ENCODE data around the gene MED22. TPM values are rescaled to one million over a fixed set of nuclear protein-coding genes. Genes with fewer than 3 reads are reported as not detected.

Gene MED22
- total RNA-seq, 1 experiment from 2014 or later, result 26.2 TPM

DNA sequence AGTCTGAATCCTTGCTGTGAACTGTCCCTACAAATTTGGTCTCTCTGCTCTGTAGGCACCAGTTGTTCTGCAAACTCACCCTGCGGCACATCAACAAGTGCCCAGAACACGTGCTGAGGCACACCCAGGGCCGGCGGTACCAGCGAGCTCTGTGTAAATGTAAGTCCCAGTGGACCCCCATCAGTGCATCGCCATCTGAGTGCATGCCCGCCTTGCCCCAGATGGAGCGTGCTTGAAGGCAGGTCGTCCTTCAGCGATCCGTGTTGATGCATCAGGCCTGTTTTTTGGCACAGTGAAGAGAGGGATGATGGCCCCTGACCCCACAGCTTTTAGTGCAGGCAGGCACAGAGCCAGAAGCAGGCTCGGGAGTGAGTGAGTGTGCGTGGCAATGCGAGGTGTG is 9.7 kb upstream of the MED22 start:
- Histone ChIP-seq H3K9me3 (ENCODE audit: control insufficient read depth, insufficient read depth, low read depth, low read length) (no peaks in the 10 kb centered on the region), H3K4me1 (ENCODE audit: control insufficient read depth, insufficient read depth, low read length) (peaks cover 8% of the 10 kb centered on the region; the same call in 1 of the 2 replicates), H3K36me3 (ENCODE audit: control insufficient read depth, insufficient read depth, low read length) (peaks cover 4% of the 10 kb centered on the region; the same call in 1 of the 2 replicates), H3K4me3 (ENCODE audit: low read depth in 2 of 2, low read length in 2 of 2) (peak overlapping the region in 1 of 2 experiments; percentile 78; a peak in 3 of 4 replicates), H3K27me3 (ENCODE audit: control insufficient read depth, insufficient read depth, low read length) (no peaks in the 10 kb centered on the region), H3K27ac (ENCODE audit: low read length) (no peak overlapping the region; the same call in 1 of the 2 replicates)
- intact Hi-C loops (cut with micrococcal nuclease; ENCODE audit: unreplicated experiment) (loop anchor here (10.0 kb wide), 1 partner anchor 127 kb away; no protein-coding TSS in a partner anchor), in situ Hi-C loops (cut with HindIII; ENCODE audit: low pct_unique_long_range_greater_than_20kb, low sequenced_read_pairs) (no loop called here)
- TF ChIP-seq SIN3A (IDR thresholded peaks at IDR 0.05; ENCODE audit: borderline replicate concordance, insufficient read depth, low read depth, low read length), result no peak
- TF ChIP-seq TCF7L2 (IDR thresholded peaks at IDR 0.05; ENCODE audit: low read depth, low read length), result no peak
- TF ChIP-seq, protein P1, sequence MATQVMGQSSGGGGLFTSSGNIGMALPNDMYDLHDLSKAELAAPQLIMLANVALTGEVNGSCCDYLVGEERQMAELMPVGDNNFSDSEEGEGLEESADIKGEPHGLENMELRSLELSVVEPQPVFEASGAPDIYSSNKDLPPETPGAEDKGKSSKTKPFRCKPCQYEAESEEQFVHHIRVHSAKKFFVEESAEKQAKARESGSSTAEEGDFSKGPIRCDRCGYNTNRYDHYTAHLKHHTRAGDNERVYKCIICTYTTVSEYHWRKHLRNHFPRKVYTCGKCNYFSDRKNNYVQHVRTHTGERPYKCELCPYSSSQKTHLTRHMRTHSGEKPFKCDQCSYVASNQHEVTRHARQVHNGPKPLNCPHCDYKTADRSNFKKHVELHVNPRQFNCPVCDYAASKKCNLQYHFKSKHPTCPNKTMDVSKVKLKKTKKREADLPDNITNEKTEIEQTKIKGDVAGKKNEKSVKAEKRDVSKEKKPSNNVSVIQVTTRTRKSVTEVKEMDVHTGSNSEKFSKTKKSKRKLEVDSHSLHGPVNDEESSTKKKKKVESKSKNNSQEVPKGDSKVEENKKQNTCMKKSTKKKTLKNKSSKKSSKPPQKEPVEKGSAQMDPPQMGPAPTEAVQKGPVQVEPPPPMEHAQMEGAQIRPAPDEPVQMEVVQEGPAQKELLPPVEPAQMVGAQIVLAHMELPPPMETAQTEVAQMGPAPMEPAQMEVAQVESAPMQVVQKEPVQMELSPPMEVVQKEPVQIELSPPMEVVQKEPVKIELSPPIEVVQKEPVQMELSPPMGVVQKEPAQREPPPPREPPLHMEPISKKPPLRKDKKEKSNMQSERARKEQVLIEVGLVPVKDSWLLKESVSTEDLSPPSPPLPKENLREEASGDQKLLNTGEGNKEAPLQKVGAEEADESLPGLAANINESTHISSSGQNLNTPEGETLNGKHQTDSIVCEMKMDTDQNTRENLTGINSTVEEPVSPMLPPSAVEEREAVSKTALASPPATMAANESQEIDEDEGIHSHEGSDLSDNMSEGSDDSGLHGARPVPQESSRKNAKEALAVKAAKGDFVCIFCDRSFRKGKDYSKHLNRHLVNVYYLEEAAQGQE (IDR thresholded peaks at IDR 0.05; ENCODE audit: insufficient read depth in 1 of 2, low read depth in 2 of 2, low read length in 1 of 2), result no peak
- TF ChIP-seq, protein P2, sequence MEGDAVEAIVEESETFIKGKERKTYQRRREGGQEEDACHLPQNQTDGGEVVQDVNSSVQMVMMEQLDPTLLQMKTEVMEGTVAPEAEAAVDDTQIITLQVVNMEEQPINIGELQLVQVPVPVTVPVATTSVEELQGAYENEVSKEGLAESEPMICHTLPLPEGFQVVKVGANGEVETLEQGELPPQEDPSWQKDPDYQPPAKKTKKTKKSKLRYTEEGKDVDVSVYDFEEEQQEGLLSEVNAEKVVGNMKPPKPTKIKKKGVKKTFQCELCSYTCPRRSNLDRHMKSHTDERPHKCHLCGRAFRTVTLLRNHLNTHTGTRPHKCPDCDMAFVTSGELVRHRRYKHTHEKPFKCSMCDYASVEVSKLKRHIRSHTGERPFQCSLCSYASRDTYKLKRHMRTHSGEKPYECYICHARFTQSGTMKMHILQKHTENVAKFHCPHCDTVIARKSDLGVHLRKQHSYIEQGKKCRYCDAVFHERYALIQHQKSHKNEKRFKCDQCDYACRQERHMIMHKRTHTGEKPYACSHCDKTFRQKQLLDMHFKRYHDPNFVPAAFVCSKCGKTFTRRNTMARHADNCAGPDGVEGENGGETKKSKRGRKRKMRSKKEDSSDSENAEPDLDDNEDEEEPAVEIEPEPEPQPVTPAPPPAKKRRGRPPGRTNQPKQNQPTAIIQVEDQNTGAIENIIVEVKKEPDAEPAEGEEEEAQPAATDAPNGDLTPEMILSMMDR (IDR thresholded peaks at IDR 0.05), result no peak
- no peak for TF ChIP-seq POLR2AphosphoS5 (IDR thresholded peaks at IDR 0.05; ENCODE audit: low read depth, low read length)
- DNase-seq (ENCODE audit: low read depth, low spot score) (no peak), ATAC-seq (no peak)
- POLR2A ChIA-PET, result no interaction called here
- CTCF ChIA-PET, result no interaction called here
- no TSS peak for BruUV-seq (replicated peaks)

DNA sequence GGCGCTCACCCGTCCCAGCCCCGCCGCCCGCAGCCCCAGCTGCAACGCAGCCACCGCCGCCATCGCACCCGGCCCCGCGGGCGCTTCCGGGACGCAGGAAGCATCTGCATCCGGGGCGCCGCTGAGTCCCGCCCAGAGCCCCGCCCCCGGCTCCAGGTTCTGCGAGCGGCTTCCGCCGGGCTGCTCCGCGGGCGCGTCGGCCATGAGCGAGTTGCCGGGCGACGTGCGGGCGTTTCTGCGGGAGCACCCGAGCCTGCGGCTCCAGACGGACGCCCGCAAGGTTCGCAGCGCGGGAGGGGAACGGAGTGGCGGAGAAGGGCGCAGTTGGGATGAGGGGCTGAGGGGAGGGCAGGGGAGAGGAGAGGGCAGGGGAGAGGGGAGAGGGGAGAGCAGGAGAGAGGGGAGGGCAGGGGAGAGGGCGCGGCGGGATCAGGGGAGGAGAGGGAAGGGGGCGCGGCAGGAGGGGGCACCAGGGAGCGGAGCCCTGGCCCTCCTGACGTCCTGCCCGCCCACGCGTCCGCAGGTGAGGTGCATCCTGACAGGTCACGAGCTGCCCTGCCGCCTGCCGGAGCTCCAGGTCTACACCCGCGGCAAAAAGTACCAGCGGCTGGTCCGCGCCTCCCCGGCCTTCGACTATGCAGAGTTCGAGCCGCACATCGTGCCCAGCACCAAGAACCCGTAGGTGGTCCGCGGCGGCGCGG is 8.6 kb upstream of the MED22 start, which contains the start of the genes SURF1 and SURF2:
TSS of gene SURF1 (minus strand) at position 97 of the 701 bp plus-strand sequence. CDS start at position 63, 34 bp downstream.
TSS of gene SURF2 (plus strand) at position 160 of the 701 bp plus-strand sequence. CDS start at position 203, 43 bp downstream.
- DNase-seq (ENCODE audit: low read depth, low spot score) (no peak), ATAC-seq (peak; percentile 88)
- H3K4me1 ChIP-seq (ENCODE audit: control insufficient read depth, insufficient read depth, low read length), result peaks cover 8% of the 10 kb centered on the region; the same call in 1 of the 2 replicates
- ChIA-PET POLR2A (interaction anchor here (0.6 kb wide), 2 partner anchors 163 to 190 kb away, joined by 3 to 5 read pairs; no protein-coding TSS in a partner anchor), CTCF (interaction anchor here (0.6 kb wide), 1 partner anchor 79 kb away, joined by 4 read pairs; no protein-coding TSS in a partner anchor)
- TF ChIP-seq TCF7L2 (IDR thresholded peaks at IDR 0.05; ENCODE audit: low read depth, low read length) (no peak), SIN3A (IDR thresholded peaks at IDR 0.05; ENCODE audit: borderline replicate concordance, insufficient read depth, low read depth, low read length) (peak; percentile 84; the same call in 1 of the 2 replicates), POLR2AphosphoS5 (IDR thresholded peaks at IDR 0.05; ENCODE audit: low read depth, low read length) (peak; percentile 73)
- TF ChIP-seq, protein P1 (IDR thresholded peaks at IDR 0.05; ENCODE audit: insufficient read depth in 1 of 2, low read depth in 2 of 2, low read length in 1 of 2), result no peak
- TF ChIP-seq, protein P2 (IDR thresholded peaks at IDR 0.05), result no peak
- BruUV-seq (replicated peaks), result no TSS peak
- H3K27me3 ChIP-seq (ENCODE audit: control insufficient read depth, insufficient read depth, low read length), result no peaks in the 10 kb centered on the region
- in situ Hi-C loops (cut with HindIII; ENCODE audit: low pct_unique_long_range_greater_than_20kb, low sequenced_read_pairs) (no loop called here), intact Hi-C loops (cut with micrococcal nuclease; ENCODE audit: unreplicated experiment) (loop anchor here (10.0 kb wide), 1 partner anchor 128 kb away; no protein-coding TSS in a partner anchor)
- H3K4me3 ChIP-seq (ENCODE audit: low read depth in 2 of 2, low read length in 2 of 2), result peak within 1 kb of the TSS; percentile 59 to 78
- peak within 1 kb of the TSS; percentile 90 for H3K27ac ChIP-seq (ENCODE audit: low read length)
- no peaks in the 10 kb centered on the region for H3K9me3 ChIP-seq (ENCODE audit: control insufficient read depth, insufficient read depth, low read depth, low read length)
- H3K36me3 ChIP-seq (ENCODE audit: control insufficient read depth, insufficient read depth, low read length), result peaks cover 7% of the 10 kb centered on the region
